HepG2 (cell line): ENCODE data around the gene UCP3. TPM values are rescaled to one million over a fixed set of nuclear protein-coding genes. Genes with fewer than 3 reads are reported as not detected.

Source experiments
- AHDC1 ChIP-seq: sonication (generic); formaldehyde crosslinking; IDR thresholded peaks from 2 replicates; pipeline ENCODE4 v1.5.1; 2020; ENCODE audit warnings: mild to moderate bottlenecking, missing genetic modification reagents, borderline replicate concordance
- KLF11 ChIP-seq: IDR thresholded peaks from 2 replicates; pipeline ENCODE4 v1.6.1; 2016; ENCODE audit warnings: missing compliant biosample characterization
- SMAD3 ChIP-seq: sonication (generic); formaldehyde crosslinking; IDR thresholded peaks from 2 replicates; pipeline ENCODE4 v1.4.0; 2020; ENCODE audit warnings: missing genetic modification reagents
- ZC3H13 ChIP-seq: sonication (generic); formaldehyde crosslinking; IDR thresholded peaks from 2 replicates; pipeline ENCODE4 v1.8.1; 2023; ENCODE audit warnings: mild to moderate bottlenecking, missing genetic modification reagents, moderate library complexity
- ZFP91 ChIP-seq: sonication (generic); formaldehyde crosslinking; IDR thresholded peaks from 2 replicates; pipeline ENCODE4 v1.9.0; 2022; ENCODE audit warnings: missing genetic modification reagents, mild to moderate bottlenecking, borderline replicate concordance
- ZKSCAN5 ChIP-seq: sonication (generic); formaldehyde crosslinking; IDR thresholded peaks from 2 replicates; pipeline ENCODE4 v1.5.1; 2020; ENCODE audit warnings: mild to moderate bottlenecking, missing genetic modification reagents
- ZNF441 ChIP-seq: sonication (generic); formaldehyde crosslinking; IDR thresholded peaks from 2 replicates; pipeline ENCODE4 v1.7.0; 2021; ENCODE audit warnings: missing genetic modification reagents, borderline replicate concordance
- ZNF687 ChIP-seq: sonication (generic); formaldehyde crosslinking; IDR thresholded peaks from 2 replicates; pipeline ENCODE4 v1.5.1; 2020; ENCODE audit warnings: mild to moderate bottlenecking, missing genetic modification reagents, moderate library complexity
- polyA plus RNA-seq, 8 experiments: library from polyadenylated mRNA; depleted of rRNA in 3 of 8; stranded (reverse) in 7 of 8; unstranded in 1 of 8; fragments of >200 nt; fragmentation: Illumina TruSeq in 4 of 8; extraction: Trizol in 4 of 8; gene quantifications; 2 replicates each; pipeline versions ENCODE4 v1.2.1 to v1.2.3, GENCODE V29; 2011 to 2016; ENCODE audit warnings: low read depth in 4 of 8, missing spikeins in 1 of 8, mixed read lengths in 1 of 8; ENCODE audit not compliant: insufficient read depth in 1 of 8
- total RNA-seq, 5 experiments: library from RNA; depleted of rRNA; stranded (reverse); fragments of >200 nt; fragmentation: Illumina TruSeq; extraction: Trizol; gene quantifications; 2 replicates each; pipeline ENCODE4 v1.2.3, GENCODE V29; 2016; ENCODE audit warnings: low read depth in 1 of 5
- TF ChIP-seq, protein P1 (sequence below): sonication (generic); formaldehyde crosslinking; IDR thresholded peaks from 2 replicates; pipeline ENCODE4 v1.5.0; 2020; ENCODE audit warnings: mild to moderate bottlenecking, missing genetic modification reagents, borderline replicate concordance
- TF ChIP-seq, protein P2 (sequence below): sonication (generic); formaldehyde crosslinking; IDR thresholded peaks from 2 replicates; pipeline ENCODE4 v1.4.0; 2020; ENCODE audit warnings: missing genetic modification reagents

The UCP3 gene
- total and polyA plus RNA-seq, 2 of the 13 experiments (the other 11 are each of a cell fraction or from before 2014, with no cell fraction given), result 0.37 TPM; not detected in 1

DNA sequence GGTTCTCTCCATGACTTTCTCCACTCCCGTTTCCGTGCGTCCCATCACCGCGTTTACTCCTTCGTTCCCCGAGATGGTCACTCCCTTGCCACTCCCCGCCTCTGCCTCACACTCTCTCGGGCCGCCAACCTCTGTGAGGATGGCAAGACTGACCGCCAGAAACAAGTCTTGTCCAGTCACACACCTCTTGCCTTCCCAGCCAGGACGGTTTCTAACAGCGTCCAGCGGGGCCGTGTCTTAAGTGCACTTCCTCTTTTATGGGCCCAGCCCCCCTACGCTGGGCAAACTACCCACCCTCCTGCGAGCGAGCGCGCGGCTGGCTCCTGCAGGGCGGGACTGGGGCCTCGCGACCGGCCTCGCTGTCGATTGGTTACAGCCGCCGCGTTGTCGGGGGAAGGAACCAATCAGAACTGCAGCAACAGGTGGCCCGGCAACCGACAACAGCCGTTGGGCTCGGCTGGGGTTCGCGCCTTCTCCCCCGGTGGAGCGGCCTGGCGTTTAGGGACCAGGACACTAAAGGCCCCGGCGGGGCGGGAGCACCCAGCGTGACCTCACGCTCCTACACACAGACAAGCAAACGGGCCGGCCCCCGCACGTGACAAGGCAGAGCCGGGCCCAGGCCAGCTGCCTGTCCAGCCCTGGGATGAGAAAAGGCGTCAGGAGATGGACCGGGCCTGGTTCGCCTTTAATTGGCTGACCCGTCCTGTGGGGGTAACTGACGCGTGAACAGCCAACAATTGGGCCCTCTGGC, 25.7 kb downstream of the UCP3 start (continued):
- TF ChIP-seq ZNF441, result peak; percentile 59; the same call in 1 of the 2 replicates
- peak; percentile 99 for TF ChIP-seq ZNF687 (CRISPR knock-in tag)
- peak; percentile 96 for TF ChIP-seq ZFP91
- TF ChIP-seq AHDC1 (CRISPR knock-in tag), result peak; percentile 47; the same call in 1 of the 2 replicates
- peak; percentile 96 for TF ChIP-seq KLF11 (CRISPR knock-in tag)
- TF ChIP-seq ZKSCAN5 (CRISPR knock-in tag), result no peak
- TF ChIP-seq, protein P1, sequence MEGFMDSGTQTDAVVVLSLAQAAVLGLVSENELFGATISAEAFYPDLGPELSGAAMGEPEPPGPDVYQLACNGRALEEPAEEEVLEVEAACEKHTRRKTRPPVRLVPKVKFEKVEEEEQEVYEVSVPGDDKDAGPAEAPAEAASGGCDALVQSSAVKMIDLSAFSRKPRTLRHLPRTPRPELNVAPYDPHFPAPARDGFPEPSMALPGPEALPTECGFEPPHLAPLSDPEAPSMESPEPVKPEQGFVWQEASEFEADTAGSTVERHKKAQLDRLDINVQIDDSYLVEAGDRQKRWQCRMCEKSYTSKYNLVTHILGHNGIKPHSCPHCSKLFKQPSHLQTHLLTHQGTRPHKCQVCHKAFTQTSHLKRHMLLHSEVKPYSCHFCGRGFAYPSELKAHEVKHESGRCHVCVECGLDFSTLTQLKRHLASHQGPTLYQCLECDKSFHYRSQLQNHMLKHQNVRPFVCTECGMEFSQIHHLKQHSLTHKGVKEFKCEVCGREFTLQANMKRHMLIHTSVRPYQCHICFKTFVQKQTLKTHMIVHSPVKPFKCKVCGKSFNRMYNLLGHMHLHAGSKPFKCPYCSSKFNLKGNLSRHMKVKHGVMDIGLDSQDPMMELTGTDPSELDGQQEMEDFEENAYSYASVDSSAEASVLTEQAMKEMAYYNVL (CRISPR knock-in tag), result peak; percentile 24; the same call in 1 of the 2 replicates
- no peak; the same call in 1 of the 2 replicates for TF ChIP-seq SMAD3 (CRISPR knock-in tag)
- TF ChIP-seq, protein P2, sequence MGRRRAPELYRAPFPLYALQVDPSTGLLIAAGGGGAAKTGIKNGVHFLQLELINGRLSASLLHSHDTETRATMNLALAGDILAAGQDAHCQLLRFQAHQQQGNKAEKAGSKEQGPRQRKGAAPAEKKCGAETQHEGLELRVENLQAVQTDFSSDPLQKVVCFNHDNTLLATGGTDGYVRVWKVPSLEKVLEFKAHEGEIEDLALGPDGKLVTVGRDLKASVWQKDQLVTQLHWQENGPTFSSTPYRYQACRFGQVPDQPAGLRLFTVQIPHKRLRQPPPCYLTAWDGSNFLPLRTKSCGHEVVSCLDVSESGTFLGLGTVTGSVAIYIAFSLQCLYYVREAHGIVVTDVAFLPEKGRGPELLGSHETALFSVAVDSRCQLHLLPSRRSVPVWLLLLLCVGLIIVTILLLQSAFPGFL, result 0 out of 2 replicates have a peak, but pooled peaks have one; percentile 33
- TF ChIP-seq ZC3H13 (CRISPR knock-in tag), result peak; percentile 79; the same call in 1 of the 2 replicates
